Fibroblast of skin of left biceps (primary cell): ENCODE results near the gene DISC1.

ENCODE experiments used
- DNase-seq, 2 experiments: peaks; one replicate each; pipeline ENCODE4 v3.0.0-alpha.2; 2013; ENCODE audit warnings: low read depth in 2 of 2

Gene DISC1

GRCh38 chr1:231991231-231991630 lies 364.6 kb downstream of the DISC1 start:
- DNase-seq, result no peak

GRCh38 chr1:231993968-231994455 lies 367.4 kb downstream of the DISC1 start:
- DNase-seq, result no peak

GRCh38 chr1:231998791-231999190 lies 372.2 kb downstream of the DISC1 start:
- DNase-seq, result no peak

GRCh38 chr1:232005300-232005699 lies 378.7 kb downstream of the DISC1 start:
- no peak for DNase-seq

- no peak for DNase-seq
Observed at GRCh38 chr1:232009741-232010140, 383.2 kb downstream of the DISC1 start.

GRCh38 chr1:232011961-232012360 lies 385.4 kb downstream of the DISC1 start:
- DNase-seq, result no peak

GRCh38 chr1:232012773-232013386 lies 386.3 kb downstream of the DISC1 start:
- no peak for DNase-seq

- no peak for DNase-seq
Observed at GRCh38 chr1:232014941-232015340, 388.4 kb downstream of the DISC1 start.

- peak; percentile 53 to 59 for DNase-seq
Observed at GRCh38 chr1:232016616-232017015, 390.0 kb downstream of the DISC1 start.

- peak; percentile 30 to 41 for DNase-seq
Observed at GRCh38 chr1:232017057-232017456, 390.5 kb downstream of the DISC1 start.

GRCh38 chr1:232017759-232018158 lies 391.2 kb downstream of the DISC1 start:
- no peak for DNase-seq

- no peak for DNase-seq
Observed at GRCh38 chr1:232018231-232019025, 391.8 kb downstream of the DISC1 start.

GRCh38 chr1:232019026-232019340 lies 392.4 kb downstream of the DISC1 start:
- no peak for DNase-seq

- no peak for DNase-seq
Observed at GRCh38 chr1:232020352-232020751, 393.8 kb downstream of the DISC1 start.

- no peak for DNase-seq
Observed at GRCh38 chr1:232029315-232029714, 402.7 kb downstream of the DISC1 start.

- DNase-seq, result no peak
Observed at GRCh38 chr1:232031156-232031555, 404.6 kb downstream of the DISC1 start.

- no peak for DNase-seq
Observed at GRCh38 chr1:232033285-232033684, 406.7 kb downstream of the DISC1 start.

GRCh38 chr1:232034556-232034955 lies 408.0 kb downstream of the DISC1 start:
- no peak for DNase-seq

GRCh38 chr1:232036181-232036933 lies 409.8 kb downstream of the DISC1 start:
- no peak for DNase-seq

GRCh38 chr1:232037774-232038388 lies 411.3 kb downstream of the DISC1 start:
- no peak for DNase-seq

GRCh38 chr1:232038706-232039677 lies 412.4 kb downstream of the DISC1 start:
- no peak for DNase-seq
